GM18502 (cell line): Measurements from ENCODE around the gene NTRK3.

Source experiments
- ATAC-seq: cut with Tn5 transposase; IDR thresholded peaks from one replicate; pipeline ENCODE4 v1.9.1; 2021; ENCODE audit warnings: mild to moderate bottlenecking; ENCODE audit not compliant: unreplicated experiment, poor library complexity

Gene NTRK3

GRCh38 chr15:88013111-88013510 is 243.4 kb downstream of the NTRK3 start:
- ATAC-seq = no peak

GRCh38 chr15:88012688-88013087 is 243.9 kb downstream of the NTRK3 start:
- ATAC-seq = no peak

- no peak for ATAC-seq
Observed at GRCh38 chr15:88012233-88012632, 244.3 kb downstream of the NTRK3 start.

GRCh38 chr15:88011533-88011932 is 245.0 kb downstream of the NTRK3 start:
- ATAC-seq = no peak

- ATAC-seq = no peak
Observed at GRCh38 chr15:88006146-88006545, 250.4 kb downstream of the NTRK3 start.

GRCh38 chr15:88004399-88004798 is 252.1 kb downstream of the NTRK3 start:
- no peak for ATAC-seq

GRCh38 chr15:88003541-88004327 is 252.8 kb downstream of the NTRK3 start:
- no peak for ATAC-seq

- ATAC-seq = no peak
Observed at GRCh38 chr15:88002706-88003105, 253.8 kb downstream of the NTRK3 start.

- ATAC-seq = no peak
Observed at GRCh38 chr15:87998630-87999029, 257.9 kb downstream of the NTRK3 start.

- ATAC-seq = no peak
Observed at GRCh38 chr15:87986776-87987175, 269.8 kb downstream of the NTRK3 start.

- no peak for ATAC-seq
Observed at GRCh38 chr15:87985451-87985850, 271.1 kb downstream of the NTRK3 start.

- ATAC-seq = no peak
Observed at GRCh38 chr15:87981969-87982368, 274.6 kb downstream of the NTRK3 start.

- no peak for ATAC-seq
Observed at GRCh38 chr15:87977907-87978306, 278.6 kb downstream of the NTRK3 start.

- ATAC-seq = no peak
Observed at GRCh38 chr15:87976552-87976951, 280.0 kb downstream of the NTRK3 start.

GRCh38 chr15:87973501-87974215 is 282.9 kb downstream of the NTRK3 start:
- no peak for ATAC-seq

GRCh38 chr15:87971076-87971475 is 285.5 kb downstream of the NTRK3 start:
- ATAC-seq = no peak

GRCh38 chr15:87967951-87968350 is 288.6 kb downstream of the NTRK3 start:
- ATAC-seq = no peak

- ATAC-seq = no peak
Observed at GRCh38 chr15:87965304-87965703, 291.2 kb downstream of the NTRK3 start.

GRCh38 chr15:87962428-87962827 is 294.1 kb downstream of the NTRK3 start:
- ATAC-seq = no peak

GRCh38 chr15:87961851-87962420 is 294.6 kb downstream of the NTRK3 start:
- ATAC-seq = no peak

GRCh38 chr15:87959662-87960061 is 296.9 kb downstream of the NTRK3 start:
- ATAC-seq = no peak
